SU-DHL-6 (cell line): ENCODE data around the gene RAP1GDS1.
"Not testable (repeated sequence)": the region's sequence is repeated elsewhere in the genome, so short reads cannot be mapped to it uniquely, and the experiment has no call there.

Experiments used
- EZH2phosphoT487 ChIP-seq: fragments of 200-600 bp; sonication (generic), shearing (Covaris generic); conservative IDR thresholded peaks from 2 replicates; pipeline ENCODE4 v1.6.1; 2018; ENCODE audit warnings: mild to moderate bottlenecking, antibody characterized with exemption, low read length, moderate library complexity, mixed read lengths
- TF ChIP-seq, protein P1 (sequence below): fragments of 200-600 bp; sonication (generic); IDR thresholded peaks from one replicate; pipeline ENCODE4 v1.5.1; 2017; ENCODE audit warnings: antibody characterized with exemption, mild to moderate bottlenecking, low read length, moderate library complexity; ENCODE audit not compliant: insufficient read depth, poor library complexity, severe bottlenecking

DNA sequence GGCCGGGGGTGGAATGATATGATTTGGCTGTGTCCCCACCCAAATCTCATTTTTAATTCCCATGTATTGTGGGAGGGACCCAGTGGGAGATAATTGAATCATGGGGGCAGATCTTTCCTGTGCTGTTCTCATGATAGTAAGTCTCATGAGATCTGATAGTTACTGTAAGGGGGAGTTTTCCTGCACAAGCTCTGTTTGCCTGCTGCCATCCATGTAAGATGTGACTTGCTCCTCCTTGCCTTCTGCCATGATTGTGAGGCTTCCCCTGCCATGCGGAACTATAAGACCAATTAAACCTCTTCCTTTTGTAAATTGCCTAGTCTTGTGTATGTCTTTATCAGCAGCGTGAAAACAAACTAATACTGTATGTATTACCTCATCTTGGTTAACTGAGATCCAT lies 106.8 kb downstream of the RAP1GDS1 start:
- TF ChIP-seq, protein P1, sequence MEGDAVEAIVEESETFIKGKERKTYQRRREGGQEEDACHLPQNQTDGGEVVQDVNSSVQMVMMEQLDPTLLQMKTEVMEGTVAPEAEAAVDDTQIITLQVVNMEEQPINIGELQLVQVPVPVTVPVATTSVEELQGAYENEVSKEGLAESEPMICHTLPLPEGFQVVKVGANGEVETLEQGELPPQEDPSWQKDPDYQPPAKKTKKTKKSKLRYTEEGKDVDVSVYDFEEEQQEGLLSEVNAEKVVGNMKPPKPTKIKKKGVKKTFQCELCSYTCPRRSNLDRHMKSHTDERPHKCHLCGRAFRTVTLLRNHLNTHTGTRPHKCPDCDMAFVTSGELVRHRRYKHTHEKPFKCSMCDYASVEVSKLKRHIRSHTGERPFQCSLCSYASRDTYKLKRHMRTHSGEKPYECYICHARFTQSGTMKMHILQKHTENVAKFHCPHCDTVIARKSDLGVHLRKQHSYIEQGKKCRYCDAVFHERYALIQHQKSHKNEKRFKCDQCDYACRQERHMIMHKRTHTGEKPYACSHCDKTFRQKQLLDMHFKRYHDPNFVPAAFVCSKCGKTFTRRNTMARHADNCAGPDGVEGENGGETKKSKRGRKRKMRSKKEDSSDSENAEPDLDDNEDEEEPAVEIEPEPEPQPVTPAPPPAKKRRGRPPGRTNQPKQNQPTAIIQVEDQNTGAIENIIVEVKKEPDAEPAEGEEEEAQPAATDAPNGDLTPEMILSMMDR, result not testable (repeated sequence)
- not testable (repeated sequence) for TF ChIP-seq EZH2phosphoT487
